Measurements from ENCODE around the gene SORBS2. TPM values are rescaled to one million over a fixed set of nuclear protein-coding genes. Genes with fewer than 3 reads are reported as not detected.

The SORBS2 gene
- total and polyA plus RNA-seq, 2 of the 8 experiments (the other 6 are each of a cell fraction or from before 2014, with no cell fraction given), result 73.0 to 87.1 TPM

GRCh38 chr4:185708348-185708747, 103.6 kb downstream of the SORBS2 start:
- Histone ChIP-seq H3K9me3 (ENCODE audit: insufficient read depth in 2 of 2, low read depth in 1 of 2, low read length in 1 of 2) (peaks cover 11 to 13% of the 10 kb centered on the region in 2 experiments; a peak in 2 of 4 replicates), H3K56ac (replicated peaks; ENCODE audit: insufficient read length, low read depth, low read length) (no peak overlapping the region), H3K79me1 (ENCODE audit: low read depth, low read length) (no peaks in the 10 kb centered on the region), H3K9ac (replicated peaks in 1 of 4; ENCODE audit: extremely low read depth in 1 of 4, low read depth in 3 of 4, low read length in 3 of 4) (no peak overlapping the region), H3K23ac (ENCODE audit: insufficient read length) (no peak overlapping the region), H3K14ac (ENCODE audit: insufficient read length) (no peak overlapping the region), H4K5ac (ENCODE audit: insufficient read length, low read depth, low read length) (no peak overlapping the region), H2BK12ac (ENCODE audit: low read depth, low read length) (no peak overlapping the region), H2BK120ac (replicated peaks; ENCODE audit: low read depth, low read length) (no peak overlapping the region), H3K27ac (ENCODE audit: low read depth, low read length) (no peak overlapping the region), H3K4ac (replicated peaks; ENCODE audit: insufficient read length, low read depth, low read length) (no peak overlapping the region), H4K8ac (ENCODE audit: extremely low read depth, insufficient read depth, low read length) (no peak overlapping the region), H2AK5ac (ENCODE audit: low read depth, low read length) (no peak overlapping the region), H3K79me2 (ENCODE audit: control insufficient read depth in 1 of 2, insufficient read depth in 2 of 2, low read length in 2 of 2) (no peaks in the 10 kb centered on the region), H2BK15ac (ENCODE audit: low read length) (no peak overlapping the region), H3K4me3 (ENCODE audit: extremely low read depth in 1 of 4, insufficient read depth in 2 of 4, low read depth in 3 of 4, low read length in 4 of 4) (no peak overlapping the region), H2AFZ (ENCODE audit: low read length) (no peak overlapping the region), H4K91ac (replicated peaks; ENCODE audit: insufficient read length, low read length) (no peak overlapping the region), H2BK20ac (ENCODE audit: low read length) (no peak overlapping the region), H3K18ac (ENCODE audit: extremely low read depth, low read length) (no peak overlapping the region), H2BK5ac (ENCODE audit: low read depth, low read length) (no peak overlapping the region), H3K4me1 (replicated peaks in 1 of 4; ENCODE audit: control insufficient read depth in 3 of 4, insufficient read depth in 4 of 4, low read length in 3 of 4) (peaks cover 0 to 3% (median 0%) of the 10 kb centered on the region in 4 experiments; a peak in 2 of 7 replicates), H3K27me3 (replicated peaks in 1 of 4; ENCODE audit: control insufficient read depth in 3 of 4, extremely low read depth in 1 of 4, insufficient read depth in 3 of 4, low read length in 3 of 4) (no peaks in the 10 kb centered on the region), H3K36me3 (ENCODE audit: control insufficient read depth in 2 of 4, insufficient read depth in 4 of 4, low read length in 3 of 4) (peaks cover 0 to 12% (median 0%) of the 10 kb centered on the region in 4 experiments; a peak in 2 of 8 replicates), H3K4me2 (ENCODE audit: insufficient read depth in 1 of 2, low read depth in 2 of 2, low read length in 2 of 2) (no peak overlapping the region), H4K20me1 (replicated peaks in 1 of 2; ENCODE audit: control insufficient read depth in 1 of 2, insufficient read depth in 2 of 2, low read length in 2 of 2) (no peaks in the 10 kb centered on the region), H3K23me2 (ENCODE audit: low read depth, low read length) (no peaks in the 10 kb centered on the region)
- FAIRE-seq (no peak), DNase-seq (ENCODE audit: low read depth in 1 of 2, low spot score in 2 of 2) (no peak)
- ChIA-PET POLR2A (ENCODE audit: partially characterized antibody) (no interaction called here), CTCF (ENCODE audit: partially characterized antibody) (no interaction called here)
- 43% methylated on average over 3 of the region's 3 CpGs; no CpG with 5 or more reads in 1 of the 2 experiments for WGBS, 2 experiments (ENCODE audit: extremely low coverage in 1 of 2, insufficient coverage in 1 of 2, insufficient read length in 1 of 2, insufficient replicate concordance in 2 of 2, low coverage in 1 of 2, low lambda C conversion rate in 2 of 2, missing lambda C conversion rate in 1 of 2)
- no peak for TF ChIP-seq EZH2 (IDR thresholded peaks at IDR 0.05; ENCODE audit: low read depth, low read length, severe bottlenecking)
- TF ChIP-seq CREB1 (IDR thresholded peaks at IDR 0.05), result no peak
- TF ChIP-seq SRF (IDR thresholded peaks at IDR 0.05; ENCODE audit: low read depth, low read length), result no peak
- no peak for TF ChIP-seq GABPA (IDR thresholded peaks at IDR 0.05; ENCODE audit: borderline replicate concordance, insufficient read depth, low read length)
- no peak for TF ChIP-seq BACH1 (IDR thresholded peaks at IDR 0.05; ENCODE audit: low read length)
- no peak for TF ChIP-seq EGR1 (IDR thresholded peaks at IDR 0.05; ENCODE audit: borderline replicate concordance, low read depth, low read length)
- no peak for TF ChIP-seq BRCA1 (IDR thresholded peaks at IDR 0.05; ENCODE audit: low read depth, low read length)
- TF ChIP-seq RXRA (IDR thresholded peaks at IDR 0.05; ENCODE audit: insufficient read depth, low read depth, low read length), result no peak
- no peak for TF ChIP-seq RAD21 (IDR thresholded peaks at IDR 0.05 in 1 of 2, conservative IDR thresholded peaks at IDR 0.05 in 1 of 2; ENCODE audit: low read depth in 2 of 2, low read length in 2 of 2)
- TF ChIP-seq SIRT6 (IDR thresholded peaks at IDR 0.05; ENCODE audit: low read length), result no peak
- no peak for TF ChIP-seq YY1 (IDR thresholded peaks at IDR 0.05; ENCODE audit: low read depth, low read length)
- TF ChIP-seq ASH2L (IDR thresholded peaks at IDR 0.05; ENCODE audit: low read length), result no peak
- no peak for TF ChIP-seq EP300 (IDR thresholded peaks at IDR 0.05; ENCODE audit: borderline replicate concordance in 1 of 2, low read depth in 2 of 2, low read length in 2 of 2)
- no peak for TF ChIP-seq FOSL1 (IDR thresholded peaks at IDR 0.05; ENCODE audit: insufficient read depth, low read depth, low read length)
